K562 (cell line): ENCODE data around the gene RPL39L. TPM values are rescaled to one million over a fixed set of nuclear protein-coding genes. Genes with fewer than 3 reads are reported as not detected.
A peak's percentile ranks its signal among the peaks of the same experiment; 100 is the strongest.
"Not testable (repeated sequence)": the region's sequence is repeated elsewhere in the genome, so short reads cannot be mapped to it uniquely, and the experiment has no call there.

Experiments used
- ATAC-seq: fragments of 200-7000 bp; cut with Tn5 transposase; 3 replicates; pipeline ENCODE4 v1.9.1; 2020; ENCODE audit warnings: moderate library complexity
- BruUV-seq: library from RNA; stranded (reverse); fragments of 400-500 nt; replicated peaks from 2 replicates; lab custom pipeline; 2021; lab: Mats Ljungman, UMichigan
- CTCF ChIA-PET: fragments of 300-600 bp; formaldehyde crosslinking; extraction: SDS; loops from one replicate; lab custom pipeline; 2021; ENCODE audit warnings: low intra/inter-chr PET ratio; lab: Yijun Ruan, JAX
- POLR2A ChIA-PET: fragments of 300-600, 350-650 bp; sonication (Branson Sonifier 250); formaldehyde crosslinking; extraction: SDS; loops from one replicate; lab custom pipeline; 2021; ENCODE audit warnings: antibody characterized with exemption, inconsistent platforms; lab: Yijun Ruan, JAX
- DNase-seq, 4 experiments: peaks; one replicate each; pipeline versions ENCODE4 v3.0.0 to v3.0.0-alpha.2; 2011 to 2018; ENCODE audit warnings: low spot score in 3 of 4, mixed read lengths in 3 of 4; ENCODE audit errors: extremely low read depth in 1 of 4
- FAIRE-seq: peaks from 2 replicates; lab custom pipeline; 2011; peaks lifted over from hg19 to GRCh38; lab: Jason Lieb, UNC
- H2AFZ ChIP-seq: 2 replicates; pipeline ENCODE4 v1.6.0; 2011; ENCODE audit warnings: low read depth, low read length, control low read depth, inconsistent platforms
- H3K27ac ChIP-seq: fragments of 200-600 bp; 3 replicates; pipeline ENCODE4 v1.8.0; 2011; ENCODE audit warnings: low read depth, mild to moderate bottlenecking, control low read depth, inconsistent platforms, low read length, moderate library complexity, mixed read lengths; ENCODE audit errors: extremely low read depth
- H3K27me3 ChIP-seq, 2 experiments: fragments of 300-600 bp in 1 of 2; 2 replicates in 1 of 2; 3 replicates in 1 of 2; pipeline versions ENCODE4 v1.6.0 to v1.8.0; 2011; ENCODE audit warnings: inconsistent platforms in 2 of 2, low read length in 2 of 2, mild to moderate bottlenecking in 1 of 2, mixed read lengths in 1 of 2, moderate library complexity in 1 of 2; ENCODE audit not compliant: control insufficient read depth in 2 of 2, insufficient read depth in 2 of 2
- H3K36me3 ChIP-seq: fragments of 300-600 bp; 3 replicates; pipeline ENCODE4 v1.8.0; 2011; ENCODE audit warnings: mild to moderate bottlenecking, low read length, inconsistent platforms; ENCODE audit not compliant: control insufficient read depth, insufficient read depth
- H3K4me1 ChIP-seq, 2 experiments: fragments of 200-600 bp in 1 of 2; replicated peaks in 1 of 2; 2 replicates in 1 of 2; 3 replicates in 1 of 2; pipeline versions ENCODE4 v1.5.1 to v1.8.0; 2011; ENCODE audit warnings: inconsistent platforms in 2 of 2, low read length in 2 of 2, mild to moderate bottlenecking in 1 of 2, mixed read lengths in 1 of 2, moderate library complexity in 1 of 2; ENCODE audit not compliant: control insufficient read depth in 2 of 2, insufficient read depth in 2 of 2
- H3K4me2 ChIP-seq: 2 replicates; pipeline ENCODE4 v1.6.1; 2011; ENCODE audit warnings: low read length, control low read depth, inconsistent platforms, mixed read lengths; ENCODE audit not compliant: insufficient read depth
- H3K4me3 ChIP-seq: fragments of 200-600 bp; sonication (generic), shearing (Covaris generic); 2 replicates; pipeline ENCODE4 v1.5.1; 2016; ENCODE audit warnings: control low read depth, inconsistent platforms
- H3K79me2 ChIP-seq: fragments of 200-600 bp; 3 replicates; pipeline ENCODE4 v1.8.0; 2011; ENCODE audit warnings: low read length, inconsistent platforms; ENCODE audit not compliant: control insufficient read depth, insufficient read depth
- H3K9ac ChIP-seq, 2 experiments: 2 replicates each; pipeline versions ENCODE4 v1.6.0 to v1.6.1; 2011; ENCODE audit warnings: low read depth in 2 of 2, low read length in 2 of 2, control low read depth in 1 of 2, inconsistent platforms in 1 of 2, mild to moderate bottlenecking in 1 of 2, mixed read lengths in 1 of 2; ENCODE audit not compliant: insufficient read depth in 1 of 2
- H3K9me1 ChIP-seq: one replicate; pipeline ENCODE4 v1.6.0; 2011; ENCODE audit warnings: inconsistent platforms, mild to moderate bottlenecking, low read length, moderate library complexity; ENCODE audit not compliant: control insufficient read depth, insufficient read depth
- H3K9me3 ChIP-seq: replicated peaks from 2 replicates; pipeline ENCODE4 v1.5.1; 2011; ENCODE audit warnings: low read depth, low read length, inconsistent platforms; ENCODE audit not compliant: control insufficient read depth, insufficient read depth
- H4K20me1 ChIP-seq: replicated peaks from 2 replicates; pipeline ENCODE4 v1.6.1; 2011; ENCODE audit warnings: low read length, inconsistent platforms, mixed read lengths; ENCODE audit not compliant: control insufficient read depth, insufficient read depth
- CC2D1A ChIP-seq: fragments of 450-650 bp; IDR thresholded peaks from 2 replicates; pipeline ENCODE4 v1.6.1; 2017; ENCODE audit warnings: mild to moderate bottlenecking
- CHAMP1 ChIP-seq: fragments of 450-650 bp; IDR thresholded peaks from 2 replicates; pipeline ENCODE4 v1.6.1; 2016; ENCODE audit warnings: mild to moderate bottlenecking
- EGR1 ChIP-seq: fragments of 450-650 bp; conservative IDR thresholded peaks from 2 replicates; pipeline ENCODE4 v1.6.1; 2017; ENCODE audit warnings: mild to moderate bottlenecking
- PREB ChIP-seq: sonication (generic); formaldehyde crosslinking; IDR thresholded peaks from 2 replicates; pipeline ENCODE4 v1.8.1; 2023; ENCODE audit warnings: mild to moderate bottlenecking, missing genetic modification reagents
- TRIM24 ChIP-seq, 2 experiments: fragments of 450-650 bp; IDR thresholded peaks; 2 replicates each; pipeline ENCODE4 v1.6.1; 2016
- ZBTB33 ChIP-seq: sonication (generic); formaldehyde crosslinking; IDR thresholded peaks from 2 replicates; pipeline ENCODE4 v1.8.1; 2023; ENCODE audit warnings: mild to moderate bottlenecking, missing genetic modification reagents
- ZNF431 ChIP-seq: sonication (generic); formaldehyde crosslinking; IDR thresholded peaks from 2 replicates; pipeline ENCODE4 v1.8.0; 2022; ENCODE audit warnings: mild to moderate bottlenecking, missing genetic modification reagents
- WGBS: fragments of 100-300 bp; shearing (Covaris generic); methylation state at CpG from one replicate; pipeline ENCODE4 v1.1.6; 2016; ENCODE audit warnings: low coverage, mixed read lengths; ENCODE audit not compliant: insufficient coverage; ENCODE audit errors: missing lambda C conversion rate; 5-methylcytosine and 5-hydroxymethylcytosine counted together
- in situ Hi-C: fragments of 300-500 bp; cut with MboI; formaldehyde crosslinking; loops from 4 replicates; pipeline ENCODE4 v1.15.0; 2018; ENCODE audit warnings: inconsistent platforms, mixed read lengths
- intact Hi-C: fragments of 100-400 bp; cut with micrococcal nuclease; formaldehyde crosslinking; loops from 2 replicates; pipeline ENCODE4 v1.14.2; 2022
- polyA plus RNA-seq, 8 experiments: library from polyadenylated mRNA; depleted of rRNA in 4 of 8; stranded (reverse) in 5 of 8; unstranded in 3 of 8; fragments of >200 nt; fragmentation: Nextera tagmentation in 2 of 8; fragmentation: Illumina TruSeq in 1 of 8; extraction: Ambion mirVana in 2 of 8; extraction: Trizol in 1 of 8; gene quantifications; 2 replicates each; pipeline versions ENCODE4 v1.2.1 to v1.2.3, GENCODE V29; 2011 to 2014; ENCODE audit warnings: inconsistent platforms in 1 of 8, missing spikeins in 1 of 8
- total RNA-seq, 7 experiments: library from RNA; depleted of rRNA in 6 of 7; stranded (reverse); fragments of >200 nt in 6 of 7; fragmentation: Illumina TruSeq in 2 of 7; extraction: Trizol in 2 of 7; gene quantifications; 2 replicates each; pipeline versions ENCODE4 v1.2.1 to v1.2.3, GENCODE V29; 2011 to 2021; ENCODE audit warnings: low replicate concordance in 1 of 7
- TF ChIP-seq, protein P1 (sequence below): sonication (generic); IDR thresholded peaks from 2 replicates; pipeline ENCODE4 v1.6.1; 2016

Gene RPL39L
- total and polyA plus RNA-seq, 9 of the 15 experiments (the other 6 are each of a cell fraction or from before 2014, with no cell fraction given): 15.0 to 122 (median 45.5) TPM

DNA sequence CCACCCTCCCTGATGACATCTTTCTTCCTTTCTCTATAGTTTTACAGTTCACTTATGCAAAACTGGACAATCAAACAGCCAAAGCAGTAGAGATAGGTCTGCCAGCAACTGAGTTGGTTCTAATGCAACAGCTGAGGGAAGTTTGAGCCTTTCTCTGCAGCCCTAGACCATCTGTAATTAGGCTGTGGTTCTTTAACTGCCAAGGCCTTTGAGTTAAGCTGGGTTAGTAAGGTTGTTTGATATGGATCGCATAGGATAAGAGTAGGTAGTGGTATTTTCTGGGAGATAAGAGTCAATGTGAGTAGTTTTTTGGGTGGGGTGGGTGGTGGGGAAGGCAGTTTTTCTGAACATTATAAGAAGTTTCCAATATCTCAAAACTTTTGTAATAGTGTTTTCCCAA is 3.0 kb downstream of the RPL39L start:
- no peak overlapping the region for H2AFZ ChIP-seq
- H3K27me3 ChIP-seq: no peaks in the 10 kb centered on the region
- ATAC-seq: no peak
- no peak overlapping the region for H3K4me3 ChIP-seq
- BruUV-seq: no TSS peak
- no peaks in the 10 kb centered on the region for H4K20me1 ChIP-seq
- ChIA-PET CTCF (no interaction called here), POLR2A (no interaction called here)
- H3K9me3 ChIP-seq: peaks cover 6% of the 10 kb centered on the region
- H3K27ac ChIP-seq: no peak overlapping the region
- H3K4me1 ChIP-seq: peaks cover 3 to 8% of the 10 kb centered on the region in 2 experiments; a peak in 3 of 5 replicates
- 47% methylated on average over 1 of the region's 1 CpG for WGBS
- no peaks in the 10 kb centered on the region for H3K9me1 ChIP-seq
- DNase-seq: no peak
- FAIRE-seq: no peak
- no peak overlapping the region for H3K4me2 ChIP-seq
- intact Hi-C loops: no loop called here
- TF ChIP-seq PREB: no peak
- TF ChIP-seq, protein P1, sequence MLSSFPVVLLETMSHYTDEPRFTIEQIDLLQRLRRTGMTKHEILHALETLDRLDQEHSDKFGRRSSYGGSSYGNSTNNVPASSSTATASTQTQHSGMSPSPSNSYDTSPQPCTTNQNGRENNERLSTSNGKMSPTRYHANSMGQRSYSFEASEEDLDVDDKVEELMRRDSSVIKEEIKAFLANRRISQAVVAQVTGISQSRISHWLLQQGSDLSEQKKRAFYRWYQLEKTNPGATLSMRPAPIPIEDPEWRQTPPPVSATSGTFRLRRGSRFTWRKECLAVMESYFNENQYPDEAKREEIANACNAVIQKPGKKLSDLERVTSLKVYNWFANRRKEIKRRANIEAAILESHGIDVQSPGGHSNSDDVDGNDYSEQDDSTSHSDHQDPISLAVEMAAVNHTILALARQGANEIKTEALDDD: peak; percentile 67
- H3K36me3 ChIP-seq: peaks cover 14% of the 10 kb centered on the region; the same call in 2 of the 3 replicates
- in situ Hi-C loops: no loop called here
- peaks cover 12% of the 10 kb centered on the region for H3K79me2 ChIP-seq
- H3K9ac ChIP-seq: no peak overlapping the region

DNA sequence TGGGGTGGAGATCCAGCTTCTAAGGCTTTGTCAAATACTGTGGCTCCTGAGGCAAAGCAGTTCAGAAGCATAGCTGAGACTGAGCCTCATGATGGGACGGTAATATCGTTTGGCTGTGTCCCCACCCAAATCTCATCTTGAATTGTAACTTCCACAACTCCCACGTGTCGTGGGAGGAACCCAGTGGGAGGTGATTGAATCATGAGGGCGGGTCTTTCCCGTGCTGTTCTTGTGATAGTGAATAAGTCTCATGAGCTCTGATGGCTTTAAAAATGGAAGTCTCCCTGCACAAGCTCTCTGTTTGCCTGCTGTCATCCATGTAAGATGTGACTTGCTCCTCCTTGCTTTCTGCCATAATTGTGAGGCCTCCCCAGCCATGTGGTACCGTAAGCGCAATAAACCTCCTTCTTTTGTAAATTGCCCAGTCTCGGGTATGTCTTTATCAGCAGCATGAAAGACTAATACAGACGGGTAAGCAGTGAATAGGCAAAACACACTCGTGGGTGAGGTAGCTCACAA is 4.1 kb downstream of the RPL39L start:
- peaks cover 17% of the 10 kb centered on the region; the same call in 2 of the 3 replicates for H3K36me3 ChIP-seq
- BruUV-seq, H2AFZ ChIP-seq, in situ Hi-C loops, CTCF ChIA-PET, H3K4me2 ChIP-seq, H3K9me3 ChIP-seq, FAIRE-seq, H3K27me3 ChIP-seq, H3K4me1 ChIP-seq, H3K27ac ChIP-seq, H3K9ac ChIP-seq, H3K9me1 ChIP-seq, DNase-seq, intact Hi-C loops, ATAC-seq, H3K4me3 ChIP-seq, H4K20me1 ChIP-seq: not testable (repeated sequence)
- peak; percentile 78 for TF ChIP-seq CHAMP1
- peak; percentile 67; the same call in 1 of the 2 replicates for TF ChIP-seq CC2D1A
- 0 out of 2 replicates have a peak, but pooled peaks have one; percentile 10 for TF ChIP-seq EGR1
- peak; percentile 28; the same call in 1 of the 2 replicates for TF ChIP-seq ZBTB33
- 0 out of 4 replicates have a peak, but pooled peaks of 1 of the 2 experiments have one; percentile 18 for TF ChIP-seq TRIM24 (IDR thresholded peaks at IDR 0.05)
- TF ChIP-seq ZNF431: peak; percentile 99
- peaks cover 12% of the 10 kb centered on the region for H3K79me2 ChIP-seq
- POLR2A ChIA-PET: interaction anchor here (0.7 kb wide), 1 partner anchor 31 kb away, joined by 3 read pairs; no protein-coding TSS in a partner anchor
- WGBS: 76% methylated on average over 11 of the region's 11 CpGs
